C1 segment of cervical spinal cord (tissue), 14 donors: ENCODE data around the gene P4HA1.
"Not testable (repeated sequence)": the region's sequence is repeated elsewhere in the genome, so short reads cannot be mapped to it uniquely, and the experiment has no call there.

ENCODE experiments used
- DNase-seq, 14 donors: peaks; one replicate each; lab custom pipeline; 2025; lab: John Stamatoyannopoulos, UW

Gene P4HA1

DNA sequence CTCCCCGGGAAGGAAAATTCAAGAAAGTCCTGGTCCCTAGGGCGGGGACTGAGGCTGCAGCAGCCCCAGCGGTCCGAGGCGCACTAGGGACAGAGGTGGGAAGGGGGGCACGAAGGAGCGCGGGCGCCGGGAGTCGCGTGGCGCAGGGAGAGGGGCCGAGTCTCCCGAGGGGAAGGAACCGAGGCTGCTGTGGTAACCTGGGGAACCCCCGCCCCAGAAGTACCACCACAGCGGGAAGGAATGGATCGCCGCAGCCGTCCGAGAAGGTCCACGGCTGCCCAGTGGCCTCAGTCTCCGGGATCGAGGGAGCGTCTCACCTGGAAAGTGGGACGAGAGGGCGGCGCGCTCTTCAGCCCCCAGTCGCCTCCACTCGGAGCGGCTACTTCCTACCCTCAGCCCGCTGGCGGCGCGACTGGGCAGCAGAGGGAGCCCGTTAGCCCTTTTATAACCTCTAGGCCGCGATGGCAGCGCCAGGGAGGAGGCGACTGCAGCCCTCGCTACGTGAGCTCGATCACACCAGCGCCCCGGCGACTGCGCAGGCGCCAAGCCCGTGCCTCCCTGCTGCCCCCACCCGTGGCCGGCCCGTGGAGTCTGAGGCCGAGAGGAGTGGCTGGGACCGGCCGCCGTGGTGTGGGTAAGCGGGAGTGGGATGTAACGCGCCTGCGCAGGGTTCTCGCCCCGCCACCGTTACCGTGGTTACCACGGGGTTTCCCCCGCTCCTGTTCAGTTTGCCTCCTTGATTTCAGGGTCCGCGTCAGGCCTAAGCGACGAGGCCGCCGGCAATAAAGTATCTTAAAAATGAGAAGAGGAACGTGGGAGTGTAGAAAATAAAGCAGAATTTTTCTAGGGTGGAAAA is at the start of gene P4HA1:
P4HA1 (minus strand) TSS at position 418 of the 856 bp plus-strand sequence. CDS start 21,983 bp downstream, outside the sequence.
- DNase-seq: peak; percentile 94 to 100 (median 99)

DNA sequence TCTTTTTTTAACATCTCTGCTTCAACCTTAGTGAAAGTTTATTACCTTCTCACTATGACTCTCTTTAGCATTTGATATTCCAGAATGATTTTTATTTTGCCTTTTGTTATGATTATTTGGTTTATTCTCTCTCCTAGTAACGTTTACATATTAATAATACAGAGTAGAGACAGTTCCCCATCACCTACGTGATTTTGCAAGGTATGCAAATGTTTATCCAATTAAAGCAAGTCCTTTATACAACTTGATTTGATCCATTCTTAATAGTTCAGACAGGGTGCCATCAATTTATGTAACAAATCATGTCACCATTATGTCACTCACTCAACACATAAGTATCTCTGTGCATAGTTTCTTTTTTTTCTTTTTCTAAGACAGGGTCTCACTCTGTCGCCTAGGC is 44.9 kb upstream of the P4HA1 start:
- DNase-seq: no peak

GRCh38 chr10:73139251-73139650 is 42.6 kb upstream of the P4HA1 start:
- no peak for DNase-seq

DNA sequence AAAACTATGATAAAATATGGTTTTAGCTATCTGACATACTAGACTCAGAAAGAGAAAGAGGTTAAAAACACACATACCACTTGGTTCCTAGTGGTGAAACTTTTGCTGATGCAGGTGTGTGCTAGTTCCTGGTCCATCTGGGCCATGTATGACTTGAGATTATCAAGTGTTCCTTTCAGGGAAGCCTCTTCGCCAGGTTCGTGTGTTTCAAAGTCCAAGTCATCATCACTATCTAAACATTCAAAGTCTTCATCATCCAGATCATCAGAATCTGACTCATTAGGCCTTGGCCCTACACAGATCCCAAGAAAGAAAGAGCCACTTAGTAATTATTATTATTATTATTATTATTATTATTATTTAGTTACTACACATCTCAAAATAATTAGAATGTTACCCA is 40.0 kb upstream of the P4HA1 start:
- DNase-seq: no peak

GRCh38 chr10:73134727-73135126 is 38.1 kb upstream of the P4HA1 start:
- no peak for DNase-seq

- DNase-seq: no peak
These were observed 35.4 kb upstream of the P4HA1 start for GRCh38 chr10:73131913-73132686.

- no peak for DNase-seq
These were observed 34.6 kb upstream of the P4HA1 start for GRCh38 chr10:73131301-73131700.

GRCh38 chr10:73126343-73126742 is 29.7 kb upstream of the P4HA1 start:
- DNase-seq: no peak

DNA sequence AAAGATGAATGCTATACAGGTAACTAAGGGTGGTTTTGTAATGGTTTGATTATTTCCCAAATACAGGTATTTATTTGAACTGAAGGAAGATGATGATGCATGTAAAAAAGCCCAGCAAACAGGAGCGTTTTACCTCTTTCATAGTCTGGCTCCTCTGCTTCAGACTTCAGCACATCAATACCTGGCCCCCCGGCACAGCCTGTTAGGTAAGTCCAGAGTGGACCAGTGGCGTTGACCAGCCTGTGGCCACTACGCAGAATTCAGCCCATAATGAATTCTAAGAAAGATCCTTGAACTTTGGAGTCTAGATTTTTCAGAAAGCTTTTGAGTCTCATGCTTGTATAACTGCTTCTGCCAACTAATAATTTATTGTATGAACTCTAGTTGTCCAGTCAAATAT is 23.3 kb upstream of the P4HA1 start:
- no peak for DNase-seq

GRCh38 chr10:73119457-73119856 is 22.8 kb upstream of the P4HA1 start:
- DNase-seq: no peak

DNA sequence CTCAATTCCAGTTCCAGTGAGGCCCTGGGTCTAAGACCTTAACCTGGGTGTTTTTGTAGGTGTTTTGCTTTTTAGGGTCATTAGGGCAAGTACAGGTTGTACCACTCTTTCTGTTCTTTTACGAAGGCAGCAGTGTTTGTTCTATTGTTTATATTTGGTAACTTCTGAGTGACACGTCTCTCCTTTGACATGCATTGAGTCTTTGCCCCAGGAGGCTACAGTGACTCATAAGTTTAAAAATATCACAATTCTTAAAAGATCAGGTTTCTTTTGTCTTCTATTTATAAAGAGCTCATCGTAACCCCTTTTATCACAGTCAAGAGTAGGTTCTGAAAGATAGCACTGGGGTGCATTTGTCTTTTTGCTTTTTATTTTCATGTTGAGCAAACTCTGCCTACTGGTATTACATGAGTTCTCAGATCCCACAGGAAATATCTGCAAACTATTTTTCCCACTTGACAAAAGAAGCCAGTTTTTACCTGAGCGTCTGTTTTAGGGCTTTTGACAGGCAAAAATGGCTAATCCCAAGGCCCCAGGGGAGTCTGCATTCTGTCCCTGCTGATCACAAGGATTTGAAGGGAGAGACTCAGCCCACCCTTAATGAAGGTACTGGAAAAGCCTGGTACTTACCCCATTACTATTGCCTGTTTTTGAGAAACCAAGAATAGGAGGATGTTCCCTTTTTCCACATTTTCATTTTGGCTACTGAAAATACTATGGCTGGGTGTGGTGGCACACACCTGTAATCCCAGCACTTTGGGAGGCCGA is 21.5 kb upstream of the P4HA1 start:
- DNase-seq: no peak

GRCh38 chr10:73116017-73116416 is 19.4 kb upstream of the P4HA1 start:
- DNase-seq: no peak

GRCh38 chr10:73113551-73113950 is 16.9 kb upstream of the P4HA1 start:
- DNase-seq: no peak

DNA sequence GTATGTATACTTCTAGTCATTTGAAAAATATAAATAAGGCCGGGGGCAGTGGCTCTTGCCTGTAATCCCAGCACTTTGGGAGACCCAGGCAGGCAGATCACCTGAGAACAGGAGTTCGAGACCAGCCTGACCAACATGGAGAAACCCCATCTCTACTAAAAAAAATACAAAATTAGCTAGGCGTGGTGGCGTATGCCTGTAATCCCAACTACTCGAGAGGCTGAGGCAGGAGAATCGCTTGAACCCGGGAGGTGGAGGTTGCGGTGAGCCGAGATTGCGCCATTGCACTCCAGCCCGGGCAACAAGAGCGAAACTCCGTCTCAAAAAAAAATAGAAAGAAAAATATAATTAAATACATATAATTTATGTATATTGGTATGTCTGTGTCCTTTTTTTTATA is 15.4 kb upstream of the P4HA1 start:
- not testable (repeated sequence) for DNase-seq

GRCh38 chr10:73110345-73110849 is 13.7 kb upstream of the P4HA1 start, which contains the start of gene NUDT13:
NUDT13 (plus strand) TSS chr10:73110455; CDS start chr10:73114366, 3,911 bp downstream.
- peak in 13 of 14 donors; percentile 5 to 78 (median 54) for DNase-seq

DNA sequence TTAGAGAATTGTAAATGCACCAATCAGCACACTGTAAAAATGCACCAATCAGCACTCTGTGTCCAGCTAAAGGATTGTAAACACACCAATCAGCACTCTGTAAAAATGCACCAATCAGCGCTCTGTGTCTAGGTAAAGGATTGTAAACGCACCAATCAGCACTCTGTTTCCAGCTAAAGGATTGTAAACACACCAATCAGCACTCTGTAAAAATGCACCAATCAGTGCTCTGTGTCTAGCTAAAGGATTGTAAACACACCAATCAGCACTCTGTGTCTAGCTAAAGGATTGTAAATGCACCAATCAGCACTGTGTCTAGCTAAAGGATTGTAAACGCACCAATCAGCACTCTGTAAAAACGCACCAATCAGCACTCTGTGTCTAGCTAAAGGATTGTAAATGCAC is 12.6 kb upstream of the P4HA1 start:
- DNase-seq: not testable (repeated sequence)

- no peak for DNase-seq
These were observed 9.6 kb upstream of the P4HA1 start for GRCh38 chr10:73106301-73106700.

- DNase-seq: no peak
These were observed 2.5 kb upstream of the P4HA1 start for GRCh38 chr10:73099141-73099540.

- no peak for DNase-seq
These were observed 622 bp upstream of the P4HA1 start for GRCh38 chr10:73097305-73097670.

- peak in 12 of 14 donors; percentile 41 to 82 (median 64) for DNase-seq
These were observed 621 bp downstream of the P4HA1 start for GRCh38 chr10:73096041-73096448.

- peak in 11 of 14 donors; percentile 20 to 65 (median 32) for DNase-seq
These were observed 1.1 kb downstream of the P4HA1 start for GRCh38 chr10:73095481-73096021.
